ENCODE measurements around the gene CADM4. TPM values are rescaled to one million over a fixed set of nuclear protein-coding genes. Genes with fewer than 3 reads are reported as not detected.
A peak's percentile ranks its signal among the peaks of the same experiment; 100 is the strongest.

Gene CADM4
- total RNA-seq, 1 experiment from 2014 or later = 17.5 TPM

DNA sequence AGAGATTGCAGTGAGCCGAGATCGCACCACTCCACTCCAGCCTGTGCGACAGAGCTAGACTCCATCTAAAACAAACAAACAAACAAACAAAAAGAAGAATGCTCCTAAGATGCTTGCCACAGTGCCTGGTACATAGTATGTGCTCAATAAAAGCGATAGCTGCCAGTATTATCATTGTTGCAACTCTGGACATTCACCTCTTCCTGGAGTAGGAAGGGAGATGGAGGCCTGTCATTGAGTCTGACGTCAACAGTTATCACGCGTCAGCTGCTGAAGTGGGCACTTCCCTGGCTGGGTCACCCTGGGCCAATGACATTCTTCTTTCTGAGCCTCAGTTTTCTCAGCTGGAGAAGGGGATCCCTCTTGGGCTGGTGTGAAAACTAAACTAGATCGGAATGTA lies 34.5 kb upstream of the CADM4 start:
- intact Hi-C loops (cut with micrococcal nuclease; ENCODE audit: unreplicated experiment) = no loop called here
- no TSS peak for BruUV-seq (replicated peaks)
- no peak for TF ChIP-seq CTCF (IDR thresholded peaks at IDR 0.05; ENCODE audit: unreplicated experiment)

DNA sequence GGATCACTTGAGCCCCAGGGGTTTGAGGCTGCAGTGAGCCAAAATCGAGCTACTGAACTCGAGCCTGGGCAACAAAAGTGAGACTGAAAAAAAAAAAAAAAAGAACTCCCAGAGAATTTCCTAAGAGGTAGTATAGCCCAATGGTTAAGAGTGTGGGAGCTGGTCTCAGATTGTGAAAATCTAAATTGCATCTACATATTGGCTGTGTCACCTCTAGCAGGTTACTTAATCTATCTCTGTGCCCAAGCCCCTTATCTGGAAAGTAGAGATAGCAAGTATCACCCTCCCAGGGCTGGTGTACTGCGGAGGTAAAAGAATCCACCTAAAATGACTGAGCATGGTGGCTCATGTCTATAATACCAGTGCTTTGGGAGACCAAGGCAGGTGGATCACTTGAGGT lies 34.0 kb upstream of the CADM4 start:
- peaks cover 25% of the 10 kb centered on the region for H3K36me3 Mint-ChIP-seq (ENCODE audit: insufficient read depth, unreplicated experiment)
- DNase-seq = no peak
- intact Hi-C loops (cut with micrococcal nuclease; ENCODE audit: unreplicated experiment) = no loop called here
- peaks cover 26% of the 10 kb centered on the region for H3K4me1 Mint-ChIP-seq (ENCODE audit: low read depth, unreplicated experiment)
- no peaks in the 10 kb centered on the region for H3K9me3 Mint-ChIP-seq (ENCODE audit: low read depth, unreplicated experiment)
- no TSS peak for BruUV-seq (replicated peaks)
- no peak for TF ChIP-seq CTCF (IDR thresholded peaks at IDR 0.05; ENCODE audit: unreplicated experiment)
- H3K27me3 Mint-ChIP-seq (ENCODE audit: unreplicated experiment) = no peaks in the 10 kb centered on the region
- CTCF ChIA-PET = interaction anchor here (0.7 to 2.1 kb wide), 2 partner anchors 58 to 72 kb away, joined by 3 to 7 read pairs; no protein-coding TSS in a partner anchor
- no peak overlapping the region for H3K27ac Mint-ChIP-seq (ENCODE audit: unreplicated experiment)
- H3K4me3 Mint-ChIP-seq (ENCODE audit: low read depth, unreplicated experiment) = no peak overlapping the region

More for the DNA sequence above, 34.5 kb upstream of the CADM4 start:
- CTCF ChIA-PET = interaction anchor here (0.7 to 2.1 kb wide), 4 partner anchors 13 to 71 kb away, joined by 3 to 8 read pairs (median 6); no protein-coding TSS in a partner anchor
- Mint-ChIP-seq H3K4me1 (ENCODE audit: low read depth, unreplicated experiment) (peaks cover 25% of the 10 kb centered on the region), H3K9me3 (ENCODE audit: low read depth, unreplicated experiment) (no peaks in the 10 kb centered on the region), H3K27me3 (ENCODE audit: unreplicated experiment) (no peaks in the 10 kb centered on the region), H3K36me3 (ENCODE audit: insufficient read depth, unreplicated experiment) (peaks cover 20% of the 10 kb centered on the region), H3K27ac (ENCODE audit: unreplicated experiment) (no peak overlapping the region), H3K4me3 (ENCODE audit: low read depth, unreplicated experiment) (no peak overlapping the region)
- no peak for DNase-seq

DNA sequence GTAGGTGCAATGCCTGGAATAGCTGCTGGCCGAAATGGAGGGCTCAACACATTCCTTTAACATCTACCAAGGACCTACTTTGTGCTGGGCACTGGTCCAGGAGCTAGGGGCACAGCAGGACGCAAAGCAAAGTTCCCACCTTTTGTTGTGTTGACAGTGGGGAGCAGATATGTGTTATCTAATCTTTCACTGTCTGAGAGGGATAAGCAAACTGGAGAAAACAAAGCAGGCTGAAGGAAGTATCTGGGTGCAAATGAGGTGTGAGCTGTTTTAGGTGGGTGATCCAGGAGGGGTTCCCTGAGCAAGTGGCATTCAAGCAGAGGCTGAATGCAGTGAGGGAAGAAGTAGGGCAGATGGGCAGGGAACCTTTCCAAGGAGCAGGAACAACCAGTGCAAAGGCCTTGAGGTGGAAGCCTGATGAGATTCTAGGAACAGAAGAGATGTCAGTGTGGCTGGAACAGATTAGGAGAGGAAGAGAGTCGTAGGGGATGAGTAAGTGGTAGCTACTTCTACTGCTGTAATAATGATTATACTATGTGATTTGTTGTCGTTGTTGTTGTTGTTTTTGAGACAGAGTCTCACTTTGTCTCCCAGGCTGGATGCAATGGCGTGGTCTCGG lies 32.5 kb upstream of the CADM4 start:
- TF ChIP-seq CTCF (IDR thresholded peaks at IDR 0.05; ENCODE audit: unreplicated experiment) = no peak
- Mint-ChIP-seq H3K4me3 (ENCODE audit: low read depth, unreplicated experiment) (peak overlapping the region; percentile 11), H3K4me1 (ENCODE audit: low read depth, unreplicated experiment) (peaks cover 38% of the 10 kb centered on the region), H3K27ac (ENCODE audit: unreplicated experiment) (peak overlapping the region; percentile 42), H3K27me3 (ENCODE audit: unreplicated experiment) (no peaks in the 10 kb centered on the region), H3K36me3 (ENCODE audit: insufficient read depth, unreplicated experiment) (peaks cover 38% of the 10 kb centered on the region), H3K9me3 (ENCODE audit: low read depth, unreplicated experiment) (peaks cover 3% of the 10 kb centered on the region)
- CTCF ChIA-PET = interaction anchor here (0.6 to 1.1 kb wide), 2 partner anchors 67 to 1368 kb away, joined by 4 to 5 read pairs; no protein-coding TSS in a partner anchor
- intact Hi-C loops (cut with micrococcal nuclease; ENCODE audit: unreplicated experiment) = no loop called here
- peak; percentile 32 for DNase-seq
- BruUV-seq (replicated peaks) = no TSS peak

GRCh38 chr19:43668406-43669109 lies 28.9 kb upstream of the CADM4 start:
- peaks cover 3% of the 10 kb centered on the region for H3K9me3 Mint-ChIP-seq (ENCODE audit: low read depth, unreplicated experiment)
- peak; percentile 98 for DNase-seq
- intact Hi-C loops (cut with micrococcal nuclease; ENCODE audit: unreplicated experiment) = loop anchor here (2.0 to 5.0 kb wide), 2 partner anchors 32 to 54 kb away; no protein-coding TSS in a partner anchor
- no peaks in the 10 kb centered on the region for H3K27me3 Mint-ChIP-seq (ENCODE audit: unreplicated experiment)
- H3K4me3 Mint-ChIP-seq (ENCODE audit: low read depth, unreplicated experiment) = peak overlapping the region; percentile 99
- no TSS peak for BruUV-seq (replicated peaks)
- no peak for TF ChIP-seq CTCF (IDR thresholded peaks at IDR 0.05; ENCODE audit: unreplicated experiment)
- H3K36me3 Mint-ChIP-seq (ENCODE audit: insufficient read depth, unreplicated experiment) = peaks cover 48% of the 10 kb centered on the region
- CTCF ChIA-PET = interaction anchor here (0.5 to 2.7 kb wide), 26 partner anchors 9 to 603 kb away, joined by 3 to 31 read pairs (median 4); partner anchors contain the start of genes IRGQ, ZNF221 and ZNF576
- H3K27ac Mint-ChIP-seq (ENCODE audit: unreplicated experiment) = peak overlapping the region; percentile 72
- peaks cover 23% of the 10 kb centered on the region for H3K4me1 Mint-ChIP-seq (ENCODE audit: low read depth, unreplicated experiment)

Measured in Calu3 (cell line).